Measurements from ENCODE around the gene WDR7. TPM values are rescaled to one million over a fixed set of nuclear protein-coding genes. Genes with fewer than 3 reads are reported as not detected.

The WDR7 gene
- total and polyA plus RNA-seq, 2 of the 4 experiments (the other 2 are of a cell fraction) = 3.7 to 23.3 TPM

GRCh38 chr18:56851774-56852173, 200.6 kb downstream of the WDR7 start:
- WGBS, 2 experiments (ENCODE audit: extremely low coverage in 2 of 2, insufficient read length in 1 of 2) = no CpG with 5 or more reads among the region's 1 CpG
- no peak overlapping the region for H3K14ac ChIP-seq (replicated peaks; ENCODE audit: low read depth, low read length)
- no peak overlapping the region for H2BK120ac ChIP-seq (ENCODE audit: low read depth, low read length)
- H3K4ac ChIP-seq (ENCODE audit: low read depth, low read length) = no peak overlapping the region
- no peak overlapping the region for H3K9ac ChIP-seq (ENCODE audit: low read depth, low read length)
- no peaks in the 10 kb centered on the region for H3K4me1 ChIP-seq (ENCODE audit: control insufficient read depth, insufficient read depth, low read length)
- no peak overlapping the region for H3K4me2 ChIP-seq (ENCODE audit: low read depth, low read length)
- no peaks in the 10 kb centered on the region for H4K20me1 ChIP-seq (ENCODE audit: insufficient read depth, low read length)
- H4K5ac ChIP-seq (ENCODE audit: low read depth, low read length) = no peak overlapping the region
- H3K27me3 ChIP-seq (ENCODE audit: control insufficient read depth, insufficient read depth, low read length) = no peaks in the 10 kb centered on the region
- H3K36me3 ChIP-seq (ENCODE audit: control insufficient read depth, insufficient read depth, low read length) = no peaks in the 10 kb centered on the region
- H3K9me3 ChIP-seq (ENCODE audit: control insufficient read depth, insufficient read depth, low read length) = no peaks in the 10 kb centered on the region
- CTCF ChIA-PET = interaction anchor here (1.4 kb wide), 1 partner anchor 18 kb away, joined by 4 read pairs; no protein-coding TSS in a partner anchor
- H3K9me1 ChIP-seq (ENCODE audit: insufficient read depth, low read length) = no peaks in the 10 kb centered on the region
- no peak overlapping the region for H3K56ac ChIP-seq (ENCODE audit: extremely low read depth, insufficient read depth, low read length)
- no peak overlapping the region for H4K8ac ChIP-seq (ENCODE audit: low read depth in 2 of 2, low read length in 2 of 2)
- no peak overlapping the region for H2AK9ac ChIP-seq (replicated peaks; ENCODE audit: low read depth, low read length, poor library complexity)
- TF ChIP-seq CEBPB (IDR thresholded peaks at IDR 0.05; ENCODE audit: low read depth, low read length) (no peak), BHLHE40 (IDR thresholded peaks at IDR 0.05; ENCODE audit: low read depth, low read length) (no peak), MAZ (IDR thresholded peaks at IDR 0.05; ENCODE audit: borderline replicate concordance, low read depth, low read length) (no peak)
- H3K27ac ChIP-seq (ENCODE audit: insufficient read depth, low read length) = no peak overlapping the region
- no peak for ATAC-seq (ENCODE audit: low read depth)
- BruUV-seq (replicated peaks) = no TSS peak
- H4K91ac ChIP-seq (ENCODE audit: insufficient read depth, low read depth, low read length) = no peak overlapping the region
- no peak overlapping the region for H2BK15ac ChIP-seq (ENCODE audit: low read depth, low read length)
- in situ Hi-C loops (cut with MboI; ENCODE audit: low sequenced_read_pairs) = no loop called here
- intact Hi-C loops (cut with micrococcal nuclease) = no loop called here
- H2AFZ ChIP-seq (replicated peaks; ENCODE audit: low read length, poor library complexity) = no peak overlapping the region
- dilution Hi-C loops (cut with HindIII; ENCODE audit: low sequenced_read_pairs, unreplicated experiment) = no loop called here
- no peaks in the 10 kb centered on the region for H3K79me1 ChIP-seq (ENCODE audit: low read depth in 1 of 2, low read length in 2 of 2)
- no peak overlapping the region for H3K4me3 ChIP-seq (ENCODE audit: insufficient read depth, low read depth, low read length)
- no peak overlapping the region for H2BK5ac ChIP-seq (ENCODE audit: low read depth, low read length, poor library complexity, severe bottlenecking)
- no peak overlapping the region for H3K18ac ChIP-seq (ENCODE audit: low read depth, low read length)
- H2BK20ac ChIP-seq (ENCODE audit: low read depth, low read length) = no peak overlapping the region
- H3K23ac ChIP-seq (ENCODE audit: low read depth, low read length) = no peak overlapping the region
- no peak for DNase-seq
- no peak overlapping the region for H2AK5ac ChIP-seq (ENCODE audit: low read depth, low read length)
- POLR2A ChIA-PET (ENCODE audit: unreplicated experiment) = no interaction called here
